Smooth muscle cell (in vitro differentiated cells): ENCODE measurements around the gene HIBADH. TPM values are rescaled to one million over a fixed set of nuclear protein-coding genes. Genes with fewer than 3 reads are reported as not detected.

Source experiments
- DNase-seq: peaks from one replicate; lab custom pipeline; 2025; ENCODE audit not compliant: unreplicated experiment; lab: John Stamatoyannopoulos, UW
- H2AFZ ChIP-seq: fragments of 200-600 bp; sonication (generic); 2 replicates; pipeline ENCODE4 v1.6.0; 2016; ENCODE audit warnings: antibody characterized with exemption, low read depth, mild to moderate bottlenecking
- H3F3A ChIP-seq: fragments of 200-600 bp; sonication (generic); 2 replicates; pipeline ENCODE4 v1.6.0; 2017; ENCODE audit warnings: antibody characterized with exemption, low read depth
- H3K27ac ChIP-seq: fragments of 200-600 bp; sonication (generic); 2 replicates; pipeline ENCODE4 v1.5.1; 2016; ENCODE audit warnings: low read depth, mild to moderate bottlenecking
- H3K27me3 ChIP-seq: fragments of 200-600 bp; sonication (generic); 2 replicates; pipeline ENCODE4 v1.6.1; 2016; ENCODE audit warnings: low read depth, mild to moderate bottlenecking
- H3K36me3 ChIP-seq: fragments of 200-600 bp; sonication (generic); 2 replicates; pipeline ENCODE4 v1.5.1; 2016; ENCODE audit warnings: low read depth
- H3K4me1 ChIP-seq: fragments of 200-600 bp; sonication (generic); 2 replicates; pipeline ENCODE4 v1.5.1; 2016; ENCODE audit warnings: low read depth
- H3K4me2 ChIP-seq: fragments of 200-600 bp; sonication (generic); 2 replicates; pipeline ENCODE4 v1.6.0; 2016; ENCODE audit warnings: mild to moderate bottlenecking
- H3K4me3 ChIP-seq: fragments of 200-600 bp; sonication (generic); 2 replicates; pipeline ENCODE4 v1.5.1; 2016; ENCODE audit warnings: mild to moderate bottlenecking
- H3K79me2 ChIP-seq: fragments of 200-600 bp; sonication (generic); 2 replicates; pipeline ENCODE4 v1.6.0; 2016; ENCODE audit warnings: low read depth, mild to moderate bottlenecking
- H3K9ac ChIP-seq: fragments of 200-600 bp; sonication (generic); 2 replicates; pipeline ENCODE4 v1.6.0; 2016; ENCODE audit warnings: low read depth
- H3K9me3 ChIP-seq: fragments of 200-600 bp; sonication (generic); replicated peaks from 2 replicates; pipeline ENCODE4 v1.5.1; 2016; ENCODE audit warnings: low read depth
- H4K20me1 ChIP-seq: fragments of 200-600 bp; sonication (generic); 2 replicates; pipeline ENCODE4 v1.6.0; 2016; ENCODE audit warnings: low read depth
- CTCF ChIP-seq: fragments of 200-600 bp; sonication (generic); IDR thresholded peaks from 2 replicates; pipeline ENCODE4 v1.5.1; 2017; ENCODE audit warnings: borderline replicate concordance, mild to moderate bottlenecking, antibody characterized with exemption; ENCODE audit not compliant: insufficient read depth, poor library complexity, severe bottlenecking
- WGBS: methylation state at CpG from one replicate; pipeline ENCODE4 v1.1.7; 2016; ENCODE audit warnings: low lambda C conversion rate; 5-methylcytosine and 5-hydroxymethylcytosine counted together
- polyA plus RNA-seq: library from polyadenylated mRNA; unstranded; fragments of >200 nt; fragmentation: Nextera tagmentation; extraction: Ambion mirVana; gene quantifications from 2 replicates; pipeline ENCODE4 v1.2.1, GENCODE V29; 2016
- total RNA-seq: library from RNA; depleted of rRNA; stranded (reverse); fragments of >200 nt; gene quantifications from 2 replicates; pipeline ENCODE4 v1.2.3, GENCODE V29; 2014

The HIBADH gene
- total and polyA plus RNA-seq, 2 experiments from 2014 or later = 16.1 to 24.4 TPM

- WGBS = 7% methylated on average over 1 of the region's 1 CpG
- Histone ChIP-seq H3K36me3 (no peaks in the 10 kb centered on the region), H3K4me1 (peaks cover 31% of the 10 kb centered on the region)
Measured at GRCh38 chr7:27608776-27609495, 53.7 kb downstream of the HIBADH start.

GRCh38 chr7:27607210-27607606 lies 55.5 kb downstream of the HIBADH start:
- no peak for DNase-seq
- no peaks in the 10 kb centered on the region for H3K9me3 ChIP-seq
- H3K79me2 ChIP-seq = peaks cover 28% of the 10 kb centered on the region
- no peaks in the 10 kb centered on the region for H4K20me1 ChIP-seq
- peaks cover 49% of the 10 kb centered on the region for H3K4me1 ChIP-seq
- H3K9ac ChIP-seq = no peak overlapping the region
- WGBS = 89% methylated on average over 11 of the region's 11 CpGs
- H3K27ac ChIP-seq = no peak overlapping the region
- no peak overlapping the region for H3K4me3 ChIP-seq
- no peak overlapping the region for H2AFZ ChIP-seq
- no peaks in the 10 kb centered on the region for H3K36me3 ChIP-seq
- no peak for TF ChIP-seq CTCF
- no peaks in the 10 kb centered on the region for H3K27me3 ChIP-seq
- H3K4me2 ChIP-seq = no peak overlapping the region
- peaks cover 5% of the 10 kb centered on the region for H3F3A ChIP-seq

More at GRCh38 chr7:27608776-27609495, 53.7 kb downstream of the HIBADH start:
- H3K9me3 ChIP-seq = no peaks in the 10 kb centered on the region
- H3F3A ChIP-seq = peaks cover 5% of the 10 kb centered on the region
- peak overlapping the region; percentile 53 for H3K4me2 ChIP-seq
- H3K27ac ChIP-seq = no peak overlapping the region
- no peak overlapping the region for H3K9ac ChIP-seq
- H2AFZ ChIP-seq = no peak overlapping the region
- no peak for TF ChIP-seq CTCF
- no peaks in the 10 kb centered on the region for H3K27me3 ChIP-seq
- no peak for DNase-seq
- no peaks in the 10 kb centered on the region for H4K20me1 ChIP-seq
- H3K4me3 ChIP-seq = no peak overlapping the region
- H3K79me2 ChIP-seq = peaks cover 18% of the 10 kb centered on the region

GRCh38 chr7:27606270-27607209 lies 56.1 kb downstream of the HIBADH start:
- no peak overlapping the region for H2AFZ ChIP-seq
- no peak for DNase-seq
- H3K27me3 ChIP-seq = no peaks in the 10 kb centered on the region
- H3K79me2 ChIP-seq = peaks cover 33% of the 10 kb centered on the region
- no peak overlapping the region for H3K9ac ChIP-seq
- no peak for TF ChIP-seq CTCF
- H3K4me3 ChIP-seq = peak overlapping the region; percentile 44
- peak overlapping the region; percentile 44 for H3K4me2 ChIP-seq
- H3F3A ChIP-seq = peaks cover 5% of the 10 kb centered on the region
- H3K4me1 ChIP-seq = peaks cover 55% of the 10 kb centered on the region
- no peaks in the 10 kb centered on the region for H3K36me3 ChIP-seq
- no peaks in the 10 kb centered on the region for H4K20me1 ChIP-seq
- H3K9me3 ChIP-seq = no peaks in the 10 kb centered on the region
- 46% methylated on average over 4 of the region's 4 CpGs for WGBS
- H3K27ac ChIP-seq = peak overlapping the region; percentile 3
